Measurements from ENCODE around the gene ORC2.
A peak's percentile ranks its signal among the peaks of the same experiment; 100 is the strongest.
"Not testable (repeated sequence)": the region's sequence is repeated elsewhere in the genome, so short reads cannot be mapped to it uniquely, and the experiment has no call there.

The ORC2 gene

GRCh38 chr2:200909958-200910357 lies 53.5 kb downstream of the ORC2 start:
- DNase-seq, result no peak
- in situ Hi-C loops (cut with HindIII; ENCODE audit: low pct_ligation_motif_present, low sequenced_read_pairs), result loop anchor here (25.0 kb wide), 1 partner anchor 277 kb away; the partner anchor contains the start of gene CASP10
- peaks cover 31% of the 10 kb centered on the region for H3K36me3 ChIP-seq (replicated peaks)
- H3K27me3 ChIP-seq (replicated peaks), result no peaks in the 10 kb centered on the region
- H3K27ac ChIP-seq, result no peak overlapping the region
- TF ChIP-seq CTCF (IDR thresholded peaks at IDR 0.05; ENCODE audit: low read depth, low read length, missing control alignments), result no peak
- H3K4me3 ChIP-seq (ENCODE audit: low read depth, low read length), result no peak overlapping the region

- no peak overlapping the region for H3K4me3 ChIP-seq (ENCODE audit: low read depth, low read length)
- H3K36me3 ChIP-seq (replicated peaks), result peaks cover 11% of the 10 kb centered on the region
- H3K27ac ChIP-seq, result no peak overlapping the region
- peak; percentile 69 for DNase-seq
- no peaks in the 10 kb centered on the region for H3K27me3 ChIP-seq (replicated peaks)
- peak; percentile 88 for TF ChIP-seq CTCF (IDR thresholded peaks at IDR 0.05; ENCODE audit: low read depth, low read length, missing control alignments)
- in situ Hi-C loops (cut with HindIII; ENCODE audit: low pct_ligation_motif_present, low sequenced_read_pairs), result loop anchor here (25.0 kb wide), 1 partner anchor 282 kb away; the partner anchor contains the start of gene CASP10
Measured at GRCh38 chr2:200905618-200906296, 57.7 kb downstream of the ORC2 start.

- peak; percentile 84 for TF ChIP-seq CTCF (IDR thresholded peaks at IDR 0.05; ENCODE audit: low read depth, low read length, missing control alignments)
- H3K4me3 ChIP-seq (ENCODE audit: low read depth, low read length), result no peak overlapping the region
- DNase-seq, result peak; percentile 94
- H3K27ac ChIP-seq, result no peak overlapping the region
- no peaks in the 10 kb centered on the region for H3K27me3 ChIP-seq (replicated peaks)
- H3K36me3 ChIP-seq (replicated peaks), result peaks cover 25% of the 10 kb centered on the region
- in situ Hi-C loops (cut with HindIII; ENCODE audit: low pct_ligation_motif_present, low sequenced_read_pairs), result loop anchor here (25.0 kb wide), 1 partner anchor 286 kb away; the partner anchor contains the start of gene CASP10
Measured at GRCh38 chr2:200901459-200902072, 61.9 kb downstream of the ORC2 start.

- Histone ChIP-seq H3K36me3 (replicated peaks) (peaks cover 20% of the 10 kb centered on the region), H3K4me3 (ENCODE audit: low read depth, low read length) (no peak overlapping the region), H3K27ac (no peak overlapping the region), H3K27me3 (replicated peaks) (no peaks in the 10 kb centered on the region)
- DNase-seq, result no peak
- in situ Hi-C loops (cut with HindIII; ENCODE audit: low pct_ligation_motif_present, low sequenced_read_pairs), result no loop called here
- no peak for TF ChIP-seq CTCF (IDR thresholded peaks at IDR 0.05; ENCODE audit: low read depth, low read length, missing control alignments)
Measured at GRCh38 chr2:200899482-200899881, 64.0 kb downstream of the ORC2 start.

- peak within 1 kb of the TSS; percentile 96 for H3K4me3 ChIP-seq (ENCODE audit: low read depth, low read length)
- peak; percentile 6 for TF ChIP-seq CTCF (IDR thresholded peaks at IDR 0.05; ENCODE audit: low read depth, low read length, missing control alignments)
- DNase-seq, result peak; percentile 98
Measured at GRCh38 chr2:200888704-200889625, 74.5 kb downstream of the ORC2 start, which contains the start of the genes NIF3L1 and PPIL3. Gene NIF3L1, plus strand, starts transcription at chr2:200889371. Its CDS starts 2,573 bp downstream, at chr2:200891944. Gene PPIL3, minus strand, starts transcription at chr2:200889077. Its CDS starts 1,462 bp downstream, at chr2:200887615.

GRCh38 chr2:200881715-200882249 lies 81.7 kb downstream of the ORC2 start:
- H3K27ac ChIP-seq; DNase-seq; H3K4me3 ChIP-seq (ENCODE audit: low read depth, low read length); in situ Hi-C loops (cut with HindIII; ENCODE audit: low pct_ligation_motif_present, low sequenced_read_pairs); H3K27me3 ChIP-seq (replicated peaks): not testable (repeated sequence)
- peaks cover 40% of the 10 kb centered on the region for H3K36me3 ChIP-seq (replicated peaks)

More at GRCh38 chr2:200888704-200889625, 74.5 kb downstream of the ORC2 start, which contains the start of the genes NIF3L1 and PPIL3:
- Histone ChIP-seq H3K27me3 (replicated peaks) (no peaks in the 10 kb centered on the region), H3K27ac (peak within 1 kb of the TSS; percentile 97), H3K36me3 (replicated peaks) (peaks cover 2% of the 10 kb centered on the region)
- in situ Hi-C loops (cut with HindIII; ENCODE audit: low pct_ligation_motif_present, low sequenced_read_pairs), result no loop called here
